Renal cortical epithelial cell (primary cell): ENCODE data around the gene CORO1C. TPM values are rescaled to one million over a fixed set of nuclear protein-coding genes. Genes with fewer than 3 reads are reported as not detected.

ENCODE experiments used
- DNase-seq: peaks from one replicate; pipeline ENCODE4 v3.0.0-alpha.2; 2011; ENCODE audit warnings: low read depth
- total RNA-seq: library from RNA; depleted of rRNA; stranded (reverse); fragments of >200 nt; gene quantifications from 2 replicates; pipeline ENCODE4 v1.2.3, GENCODE V29; 2014

CORO1C gene
- total RNA-seq, 1 donor from 2014 or later, result 235 TPM

DNA sequence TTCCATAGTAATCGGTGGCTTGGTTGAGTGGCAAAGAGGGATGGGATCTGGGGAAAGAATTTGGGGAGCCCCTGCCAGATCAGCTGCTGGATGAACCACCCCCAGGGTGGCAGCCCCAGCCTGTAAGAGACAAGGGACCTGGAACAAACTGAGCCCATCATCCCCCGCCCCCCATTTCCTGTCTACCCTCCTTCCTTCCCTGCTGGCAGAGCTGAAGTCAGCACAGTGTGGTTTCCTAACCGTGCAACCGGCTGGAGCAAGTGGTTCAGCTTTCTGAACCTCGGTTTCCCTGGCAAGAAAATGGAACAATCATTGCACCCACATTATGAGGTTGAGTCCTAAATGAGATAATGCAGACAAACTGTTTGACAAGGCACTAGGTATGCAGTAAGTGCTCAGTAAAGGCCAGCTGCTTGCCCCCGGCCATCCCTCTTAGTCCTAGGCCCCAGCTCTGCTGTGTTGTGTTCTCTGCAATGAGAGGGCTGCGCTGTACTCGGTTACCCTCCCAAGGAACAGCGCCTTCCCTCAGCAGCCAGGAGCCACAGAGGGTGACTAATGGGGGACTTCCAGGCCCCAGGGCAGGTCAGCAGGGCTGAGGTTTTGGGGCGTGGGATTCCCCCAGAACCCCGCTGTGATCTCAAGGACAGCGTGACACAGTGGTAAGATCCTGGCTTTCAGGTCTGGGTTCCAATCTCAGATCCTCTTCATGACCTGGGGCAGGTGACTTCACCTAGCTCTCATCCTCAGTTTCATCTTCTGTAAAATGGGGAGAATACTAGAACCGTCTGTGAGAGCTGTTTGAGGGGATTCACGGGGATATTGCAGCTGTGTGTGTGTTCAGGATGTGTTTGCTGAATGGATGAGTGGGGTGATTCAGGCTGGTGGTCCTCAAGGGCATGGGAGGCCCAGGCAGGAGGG is 114.1 kb downstream of the CORO1C start:
- DNase-seq, result no peak

DNA sequence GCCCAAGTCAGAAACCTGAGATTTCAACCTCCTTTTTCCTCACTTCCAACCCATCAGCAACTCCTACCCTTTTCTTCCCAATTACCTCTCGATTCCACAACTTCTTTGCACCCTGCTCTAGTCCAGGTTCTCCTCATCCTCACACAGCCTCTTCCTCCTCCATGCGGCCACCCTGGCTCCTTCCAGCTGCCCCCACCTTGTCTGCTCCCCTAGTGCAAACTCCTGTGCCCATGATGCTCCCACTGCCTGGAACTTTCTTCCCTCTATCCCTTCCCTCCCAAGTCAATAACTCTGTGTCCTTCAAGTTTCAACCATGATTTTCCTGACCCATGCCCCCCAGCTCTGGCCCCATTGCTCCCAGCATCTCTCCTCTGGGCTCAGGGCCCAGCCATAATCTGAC is 115.0 kb downstream of the CORO1C start:
- DNase-seq, result no peak

DNA sequence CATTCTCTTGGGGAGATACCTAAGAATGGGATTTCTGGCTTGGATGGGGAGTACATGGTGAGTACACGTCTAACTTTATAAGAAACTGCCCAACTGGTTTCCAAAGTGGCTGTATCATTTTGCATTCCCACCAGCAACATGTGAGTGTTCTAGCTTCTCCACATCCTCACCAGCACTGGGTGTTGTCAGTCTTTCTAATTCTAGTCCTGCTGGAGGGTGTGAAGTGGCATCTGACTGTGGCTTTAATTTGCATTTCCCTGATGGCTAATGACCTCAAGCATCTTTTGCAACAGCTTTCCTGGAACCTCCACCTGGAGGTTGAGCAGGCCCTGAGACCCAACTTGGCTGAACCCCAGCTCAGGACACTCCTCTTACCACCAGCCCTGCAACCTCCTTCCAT is 115.4 kb downstream of the CORO1C start:
- no peak for DNase-seq

GRCh38 chr12:108614639-108615038 is 116.7 kb downstream of the CORO1C start:
- no peak for DNase-seq

- no peak for DNase-seq
Observed at GRCh38 chr12:108614041-108614440, 117.3 kb downstream of the CORO1C start.

GRCh38 chr12:108613548-108613947 is 117.8 kb downstream of the CORO1C start:
- DNase-seq, result peak; percentile 53

GRCh38 chr12:108612788-108613282 is 118.5 kb downstream of the CORO1C start:
- peak; percentile 54 for DNase-seq

DNA sequence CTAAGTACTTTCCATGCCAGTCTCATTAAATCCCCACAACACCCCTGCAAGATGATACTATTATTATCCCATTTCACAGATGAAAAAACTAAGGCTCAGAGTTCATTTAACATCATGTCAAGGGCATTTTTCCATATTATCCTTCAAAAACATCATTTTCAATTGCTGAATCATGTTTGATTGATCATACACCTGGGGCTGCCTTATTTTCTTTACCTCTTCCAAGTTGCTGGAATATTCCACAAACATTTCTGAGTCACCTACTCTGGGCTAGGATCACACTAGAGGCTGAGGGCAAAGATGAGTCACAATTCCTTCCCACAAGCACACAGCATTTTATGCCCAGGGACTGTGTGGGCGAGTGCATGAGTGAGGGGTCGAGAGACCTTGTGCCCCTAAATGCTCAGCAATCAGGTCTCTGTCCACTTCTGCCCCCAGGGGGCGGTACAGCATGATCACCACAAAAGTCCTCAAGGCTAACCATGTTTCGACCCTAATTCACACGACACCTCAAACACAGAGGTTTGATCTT is 119.4 kb downstream of the CORO1C start:
- DNase-seq, result peak; percentile 99

DNA sequence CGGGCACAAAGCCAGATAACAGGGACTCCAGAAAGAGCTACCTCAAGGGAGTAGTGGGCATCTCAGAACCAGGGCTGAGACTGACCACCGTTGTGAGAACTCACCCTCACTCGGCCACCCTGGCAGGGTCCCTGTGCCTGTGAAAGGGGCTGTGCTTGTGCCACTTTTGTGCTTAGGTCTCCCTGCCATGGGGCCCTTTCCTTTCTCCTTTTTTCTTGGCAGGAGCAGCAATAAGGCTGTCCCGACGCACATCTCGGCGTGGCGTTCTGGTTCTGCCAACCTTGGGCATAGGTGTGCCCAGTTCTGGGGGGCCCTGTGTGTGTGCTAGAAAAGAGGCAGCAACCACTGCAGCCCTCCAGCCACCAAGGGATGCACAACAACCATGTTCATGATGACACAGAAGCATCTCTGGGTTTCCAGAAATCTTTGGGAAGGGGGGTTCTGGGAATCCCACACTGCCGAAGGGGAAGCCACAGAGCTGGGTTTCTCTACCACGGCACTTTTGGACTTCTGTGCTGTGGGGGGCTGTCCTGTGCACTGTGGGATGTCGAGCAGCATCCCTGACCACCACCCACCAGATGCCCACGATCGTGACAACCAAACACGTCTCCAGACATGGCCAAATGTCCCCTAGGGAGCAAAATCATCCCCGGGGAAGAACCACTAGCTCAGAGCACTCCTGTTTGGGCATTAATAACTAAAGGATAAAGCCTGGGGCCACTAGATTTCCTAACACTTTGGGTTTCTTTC is 120.3 kb downstream of the CORO1C start:
- DNase-seq, result no peak

DNA sequence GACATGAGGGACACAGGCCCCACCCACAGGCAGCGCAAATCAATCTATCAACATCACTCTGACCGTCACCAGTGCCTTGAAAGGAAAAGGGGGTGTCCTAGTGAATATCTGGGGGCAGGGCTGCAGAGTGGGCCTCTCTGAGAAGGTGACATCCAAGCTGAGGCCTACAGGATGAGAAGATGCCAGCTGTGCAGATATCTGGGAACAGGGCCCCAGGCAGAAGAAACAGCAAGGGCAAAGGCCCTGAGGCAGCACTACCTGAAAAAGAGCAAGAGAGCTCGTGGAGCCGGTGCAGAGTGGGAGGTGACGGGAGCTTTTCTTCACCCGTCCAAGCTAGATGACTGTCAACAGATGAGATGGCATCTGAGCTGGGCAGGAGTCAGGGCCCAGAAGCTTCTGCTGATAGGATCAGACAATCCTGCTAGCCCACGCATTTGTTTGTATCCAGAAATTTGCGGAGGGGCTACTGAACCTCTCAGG is 120.9 kb downstream of the CORO1C start:
- DNase-seq, result no peak

DNA sequence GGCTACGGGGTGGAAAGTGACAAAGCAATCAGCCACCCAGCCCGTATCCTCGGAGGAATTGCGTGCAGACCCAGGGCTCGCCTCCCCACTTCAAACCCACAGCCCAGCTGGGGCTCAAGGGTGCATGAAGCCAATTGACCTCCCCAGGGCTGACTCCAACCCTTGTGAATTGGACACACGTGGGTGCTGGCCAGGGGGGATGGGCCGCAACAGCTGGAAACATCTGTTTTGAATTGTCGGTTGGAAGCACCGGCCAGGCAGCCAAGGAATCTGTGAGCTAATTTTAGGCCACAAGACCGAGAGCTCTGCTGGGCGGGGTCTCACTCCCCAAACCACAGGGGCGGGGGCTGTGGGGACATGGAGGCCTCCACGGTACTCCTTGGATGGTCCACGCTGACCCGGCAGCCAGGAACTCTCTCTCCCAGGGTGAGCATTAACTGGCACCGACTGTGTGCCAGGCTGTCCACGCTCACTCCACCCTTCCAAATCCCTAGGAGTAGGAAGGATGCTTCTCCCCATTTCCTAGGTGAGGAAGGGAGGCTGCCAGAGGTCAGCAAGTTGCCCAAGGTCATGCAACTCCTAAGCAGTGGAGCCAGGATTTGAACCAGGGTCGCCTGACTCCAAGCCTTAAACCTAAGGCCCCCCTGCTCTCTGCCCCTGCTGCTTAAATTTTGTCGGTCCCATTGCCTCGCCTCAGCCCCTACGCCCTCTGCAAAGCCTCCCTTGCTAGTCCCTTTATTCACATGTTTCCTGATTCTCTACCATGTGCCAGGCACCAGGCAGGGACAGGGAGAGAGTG is 121.6 kb downstream of the CORO1C start:
- DNase-seq, result no peak

DNA sequence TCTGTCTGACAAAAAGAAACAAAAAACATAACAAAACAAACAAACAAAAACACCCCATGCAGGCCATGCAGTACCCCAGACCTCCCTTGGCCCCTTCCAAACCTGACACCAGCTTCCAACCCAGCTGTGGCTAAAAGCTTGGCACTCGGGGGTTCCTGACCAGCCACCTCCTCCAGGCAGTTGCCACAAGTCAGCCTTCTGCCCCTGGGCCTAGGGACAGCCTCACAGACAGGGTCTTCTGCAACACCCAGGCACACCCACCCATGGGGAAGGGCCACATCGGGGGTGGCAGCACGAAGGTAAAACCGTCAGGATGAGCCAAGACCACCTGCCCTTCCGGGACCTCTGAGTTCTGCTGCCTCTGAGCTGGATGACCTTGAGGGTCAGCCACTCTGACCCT is 122.7 kb downstream of the CORO1C start:
- no peak for DNase-seq

GRCh38 chr12:108607981-108608600 is 123.2 kb downstream of the CORO1C start:
- no peak for DNase-seq

- DNase-seq, result no peak
Observed at GRCh38 chr12:108606492-108606891, 124.8 kb downstream of the CORO1C start.

DNA sequence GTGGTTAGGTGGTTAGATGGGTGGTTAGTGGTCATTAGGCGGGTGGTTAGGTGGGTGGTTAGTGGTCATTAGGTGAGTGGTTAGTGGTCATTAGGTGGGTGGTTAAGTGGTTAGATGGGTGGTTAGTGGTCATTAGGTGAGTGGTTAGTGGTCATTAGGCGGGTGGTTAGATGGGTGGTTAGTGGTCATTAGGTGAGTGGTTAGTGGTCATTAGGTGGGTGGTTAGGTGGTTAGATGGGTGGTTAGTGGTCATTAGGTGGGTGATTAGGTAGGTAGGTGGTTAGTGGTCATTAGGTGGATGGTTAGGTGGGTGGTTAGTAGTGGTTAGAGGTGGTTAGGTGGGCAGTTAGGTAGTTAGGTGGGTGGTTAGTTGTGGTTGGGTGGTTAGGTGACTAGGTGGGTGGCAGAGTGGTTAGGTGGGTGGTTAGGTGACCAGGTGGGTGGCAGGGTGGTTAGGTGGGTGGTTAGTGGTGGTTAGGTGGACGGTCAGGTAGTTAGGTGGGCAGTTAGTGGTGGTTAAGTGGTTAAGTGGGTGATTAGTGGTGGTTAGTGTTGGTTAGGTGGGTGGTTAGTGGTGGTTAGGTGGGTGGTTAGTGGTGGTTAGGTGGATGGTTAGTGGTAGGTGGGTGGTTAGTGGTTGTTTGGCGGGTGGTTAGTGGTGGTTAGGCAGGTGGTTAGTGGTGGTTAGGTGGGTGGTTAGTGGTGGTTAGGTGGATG is 125.5 kb downstream of the CORO1C start:
- DNase-seq, result no peak

GRCh38 chr12:108605000-108605689 is 126.2 kb downstream of the CORO1C start:
- peak; percentile 92 for DNase-seq

DNA sequence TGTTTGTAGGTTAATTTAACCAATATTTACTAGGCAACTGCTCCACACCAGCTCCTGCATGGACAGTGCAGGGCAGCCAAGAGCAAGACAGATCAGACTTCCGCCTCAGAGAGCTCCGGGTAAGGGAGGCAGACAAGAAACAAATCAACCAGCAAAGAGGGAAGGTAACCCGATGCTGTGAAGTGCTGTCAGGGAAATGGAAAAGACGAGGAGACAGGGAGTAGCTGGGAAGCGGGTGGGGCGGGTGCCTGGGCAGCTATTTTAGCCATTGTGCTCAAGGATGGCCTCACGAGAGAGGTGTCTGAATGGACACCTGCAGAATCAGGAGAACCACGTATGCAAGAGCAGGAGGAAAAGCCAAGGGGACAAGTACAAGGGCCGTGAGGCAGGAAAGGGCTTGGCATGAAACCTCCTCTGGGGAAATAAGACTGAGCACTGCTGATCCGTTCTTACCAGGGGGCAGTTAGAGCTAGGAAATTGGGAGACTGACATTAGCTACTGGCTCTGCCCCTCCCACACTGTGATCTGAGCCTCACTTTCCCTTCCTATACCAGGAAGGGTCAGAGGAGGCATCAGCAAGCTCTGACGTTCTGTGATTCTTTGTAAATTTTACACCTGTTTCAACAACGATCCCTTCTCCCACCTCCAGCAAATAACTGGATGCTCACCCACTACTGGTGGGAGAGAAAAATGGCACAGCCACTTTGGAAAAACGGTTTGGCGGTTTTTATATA is 126.9 kb downstream of the CORO1C start:
- no peak for DNase-seq

- DNase-seq, result no peak
Observed at GRCh38 chr12:108603743-108604142, 127.6 kb downstream of the CORO1C start.
